Type B pancreatic cell (in vitro differentiated cells): ENCODE results near the gene RPL34. TPM values are rescaled to one million over a fixed set of nuclear protein-coding genes. Genes with fewer than 3 reads are reported as not detected.

Experiments used
- DNase-seq: peaks from one replicate; pipeline ENCODE4 v3.0.0; 2021; ENCODE audit warnings: mixed read lengths; ENCODE audit not compliant: unreplicated experiment; ENCODE audit errors: extremely low spot score
- H3K27ac Mint-ChIP-seq: 2 replicates; pipeline ENCODE4 v1.8.0; 2021; ENCODE audit warnings: mild to moderate bottlenecking, mixed read lengths
- H3K27me3 Mint-ChIP-seq: 2 replicates; pipeline ENCODE4 v1.8.0; 2021; ENCODE audit warnings: mixed read lengths
- H3K36me3 Mint-ChIP-seq: 2 replicates; pipeline ENCODE4 v1.8.0; 2021; ENCODE audit warnings: mixed read lengths
- H3K4me1 Mint-ChIP-seq: one replicate; pipeline ENCODE4 v1.8.0; 2021; ENCODE audit warnings: mixed read lengths; ENCODE audit not compliant: unreplicated experiment
- H3K4me3 Mint-ChIP-seq: 2 replicates; pipeline ENCODE4 v1.8.0; 2021; ENCODE audit warnings: mild to moderate bottlenecking, mixed read lengths
- H3K9me3 Mint-ChIP-seq: 2 replicates; pipeline ENCODE4 v1.8.0; 2021; ENCODE audit warnings: mixed read lengths
- total RNA-seq: library from RNA; stranded (reverse); gene quantifications from 2 replicates; pipeline ENCODE4 v1.2.1, GENCODE V29; 2021; ENCODE audit warnings: low replicate concordance
- TF ChIP-seq, protein P1 (sequence below): fragments of 200-600 bp; sonication (generic); conservative IDR thresholded peaks from 2 replicates; pipeline ENCODE4 v1.5.0; 2021; ENCODE audit warnings: antibody characterized with exemption, mild to moderate bottlenecking

The RPL34 gene
- total RNA-seq, 1 donor from 2014 or later = 1,454 TPM

DNA sequence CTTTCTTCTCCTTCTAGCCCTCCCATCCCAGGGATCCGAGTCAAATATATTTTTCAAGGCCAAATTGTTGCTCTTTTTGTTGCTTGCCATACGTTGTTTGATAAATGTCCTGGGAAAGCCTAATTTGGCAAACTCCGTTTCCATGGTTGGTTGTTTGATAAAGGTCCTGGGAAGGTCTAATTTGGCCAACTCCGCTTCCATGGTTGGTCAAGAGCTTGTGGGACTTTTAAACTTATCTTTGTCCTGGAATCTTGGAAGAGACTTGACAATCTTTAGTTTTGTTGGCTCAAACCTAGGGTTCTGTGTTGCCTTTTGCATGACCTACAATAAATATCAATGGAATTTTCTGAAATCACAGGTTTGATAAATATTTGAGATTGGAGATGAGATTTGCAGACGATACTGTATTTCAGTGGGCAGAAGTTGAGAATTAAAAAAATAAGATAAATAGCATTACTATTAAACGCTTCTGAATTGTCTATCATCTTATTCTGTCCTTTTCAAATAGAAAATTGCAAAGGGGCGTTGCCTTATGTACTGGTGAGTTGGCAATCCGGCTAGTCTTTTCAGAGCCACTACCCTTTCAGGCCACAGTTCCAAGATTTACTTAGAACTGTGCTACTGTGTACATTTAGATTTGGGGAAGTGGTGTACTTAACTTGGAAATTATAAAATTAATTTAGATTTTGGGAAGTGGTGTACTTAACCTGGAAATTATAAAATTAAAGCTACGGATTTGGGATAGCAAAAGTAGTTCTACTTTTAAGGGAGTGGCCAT, 30.8 kb downstream of the RPL34 start:
- peaks cover 13% of the 10 kb centered on the region for H3K4me1 Mint-ChIP-seq

DNA sequence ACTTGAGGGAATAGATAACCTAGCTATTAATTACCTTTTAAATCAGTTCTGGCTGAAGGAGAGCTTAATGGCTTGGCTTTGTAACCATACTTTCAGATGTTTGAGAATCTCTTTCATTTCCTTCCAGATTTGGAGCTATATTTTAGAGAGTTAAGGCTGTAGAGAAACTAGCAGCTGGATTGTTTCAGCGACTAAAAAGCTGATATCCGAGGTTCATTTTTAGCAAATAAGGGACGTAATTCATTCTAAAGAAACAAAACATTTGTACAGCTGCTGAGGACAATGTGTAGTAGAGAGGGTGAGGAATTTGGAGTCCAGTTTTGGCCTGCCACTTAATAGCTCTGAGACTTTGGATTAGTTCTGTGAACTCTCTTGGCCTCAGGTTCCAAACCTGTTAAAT, 42.3 kb downstream of the RPL34 start:
- TF ChIP-seq, protein P1, sequence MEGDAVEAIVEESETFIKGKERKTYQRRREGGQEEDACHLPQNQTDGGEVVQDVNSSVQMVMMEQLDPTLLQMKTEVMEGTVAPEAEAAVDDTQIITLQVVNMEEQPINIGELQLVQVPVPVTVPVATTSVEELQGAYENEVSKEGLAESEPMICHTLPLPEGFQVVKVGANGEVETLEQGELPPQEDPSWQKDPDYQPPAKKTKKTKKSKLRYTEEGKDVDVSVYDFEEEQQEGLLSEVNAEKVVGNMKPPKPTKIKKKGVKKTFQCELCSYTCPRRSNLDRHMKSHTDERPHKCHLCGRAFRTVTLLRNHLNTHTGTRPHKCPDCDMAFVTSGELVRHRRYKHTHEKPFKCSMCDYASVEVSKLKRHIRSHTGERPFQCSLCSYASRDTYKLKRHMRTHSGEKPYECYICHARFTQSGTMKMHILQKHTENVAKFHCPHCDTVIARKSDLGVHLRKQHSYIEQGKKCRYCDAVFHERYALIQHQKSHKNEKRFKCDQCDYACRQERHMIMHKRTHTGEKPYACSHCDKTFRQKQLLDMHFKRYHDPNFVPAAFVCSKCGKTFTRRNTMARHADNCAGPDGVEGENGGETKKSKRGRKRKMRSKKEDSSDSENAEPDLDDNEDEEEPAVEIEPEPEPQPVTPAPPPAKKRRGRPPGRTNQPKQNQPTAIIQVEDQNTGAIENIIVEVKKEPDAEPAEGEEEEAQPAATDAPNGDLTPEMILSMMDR = no peak
- H3K4me3 Mint-ChIP-seq = no peak overlapping the region

More for the DNA sequence above, 30.8 kb downstream of the RPL34 start:
- Mint-ChIP-seq H3K36me3 (peaks cover 18% of the 10 kb centered on the region), H3K27me3 (no peaks in the 10 kb centered on the region), H3K27ac (peak overlapping the region; percentile 96), H3K4me3 (peak overlapping the region; percentile 94), H3K9me3 (no peaks in the 10 kb centered on the region)
- TF ChIP-seq, protein P1 = peak; percentile 40
- DNase-seq = no peak

DNA sequence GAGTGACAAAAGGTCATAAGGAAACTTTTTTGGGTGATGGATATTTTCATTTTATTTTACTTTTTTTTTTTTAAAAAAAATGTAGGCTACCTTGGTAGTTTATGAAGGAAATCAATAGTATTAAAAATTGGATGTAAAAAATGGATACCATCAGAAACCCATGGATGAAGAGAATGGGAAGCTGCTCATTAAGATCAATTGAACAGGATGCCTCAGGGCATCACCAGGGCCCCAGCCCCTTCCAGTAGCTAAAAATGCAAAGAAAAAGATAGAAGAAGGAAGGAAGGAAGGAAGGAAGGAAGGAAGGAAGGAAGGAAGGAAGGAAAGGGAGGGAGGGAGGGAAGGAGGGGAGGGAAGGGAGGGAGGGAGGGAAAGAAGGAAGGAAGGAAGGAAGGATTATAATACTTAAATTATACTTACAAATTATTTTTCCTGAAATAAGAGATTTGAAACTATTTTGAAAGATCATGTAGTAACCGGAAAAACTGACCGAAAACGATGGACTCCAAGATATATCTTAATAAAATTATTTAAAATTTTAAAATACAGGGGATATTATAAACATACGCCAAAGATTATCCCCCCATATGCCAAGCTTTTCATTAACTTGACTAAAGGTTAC, 54.1 kb downstream of the RPL34 start:
- peaks cover 25% of the 10 kb centered on the region for H3K36me3 Mint-ChIP-seq
- H3K27me3 Mint-ChIP-seq = no peaks in the 10 kb centered on the region
- H3K4me1 Mint-ChIP-seq = no peaks in the 10 kb centered on the region
- DNase-seq = no peak
- TF ChIP-seq, protein P1 = no peak
- no peaks in the 10 kb centered on the region for H3K9me3 Mint-ChIP-seq
- H3K27ac Mint-ChIP-seq = no peak overlapping the region
- no peak overlapping the region for H3K4me3 Mint-ChIP-seq

More for the DNA sequence above, 42.3 kb downstream of the RPL34 start:
- H3K27me3 Mint-ChIP-seq = no peaks in the 10 kb centered on the region
- no peak overlapping the region for H3K27ac Mint-ChIP-seq
- no peaks in the 10 kb centered on the region for H3K4me1 Mint-ChIP-seq
- no peak for DNase-seq
- H3K36me3 Mint-ChIP-seq = peaks cover 44% of the 10 kb centered on the region
- H3K9me3 Mint-ChIP-seq = no peaks in the 10 kb centered on the region

Other genes starting within 250 kb of the RPL34 start
- gene OSTC, start 30.0 kb downstream of the RPL34 start, total RNA-seq = 158 and 166 TPM in 2 replicates
- gene ETNPPL, start 142.5 kb downstream of the RPL34 start, total RNA-seq = 2.9 and 86.2 TPM in 2 replicates